ENCODE data around the gene WDR93.

The WDR93 gene

GRCh38 chr15:89754361-89755154, 63.9 kb downstream of the WDR93 start:
- TF ChIP-seq CTCF (conservative IDR thresholded peaks at IDR 0.05; ENCODE audit: low read depth), result no peak
- no peak for DNase-seq (ENCODE audit: low spot score)
- no peak overlapping the region for H3K27ac ChIP-seq
- POLR2A ChIA-PET (ENCODE audit: low non-redundant PET), result no interaction called here
- CTCF ChIA-PET, result interaction anchor here (0.9 to 1.2 kb wide), 2 partner anchors 123 to 134 kb away, joined by 3 to 4 read pairs; no protein-coding TSS in a partner anchor

- TF ChIP-seq CTCF (conservative IDR thresholded peaks at IDR 0.05; ENCODE audit: low read depth), result no peak
- DNase-seq (ENCODE audit: low spot score), result no peak
- ChIA-PET POLR2A (ENCODE audit: low non-redundant PET) (no interaction called here), CTCF (interaction anchor here (0.7 to 1.2 kb wide), 2 partner anchors 119 to 132 kb away, joined by 3 read pairs; no protein-coding TSS in a partner anchor)
- H3K27ac ChIP-seq, result no peak overlapping the region
These were observed 65.1 kb downstream of the WDR93 start for GRCh38 chr15:89755701-89756100.

GRCh38 chr15:89756897-89757296, 66.3 kb downstream of the WDR93 start:
- no peak for TF ChIP-seq CTCF (conservative IDR thresholded peaks at IDR 0.05; ENCODE audit: low read depth)
- ChIA-PET CTCF (no interaction called here), POLR2A (ENCODE audit: low non-redundant PET) (no interaction called here)
- no peak overlapping the region for H3K27ac ChIP-seq
- no peak for DNase-seq (ENCODE audit: low spot score)

GRCh38 chr15:89758283-89758682, 67.7 kb downstream of the WDR93 start:
- DNase-seq (ENCODE audit: low spot score), result no peak
- CTCF ChIA-PET, result interaction anchor here (2.1 kb wide), 1 partner anchor 130 kb away, joined by 16 read pairs; no protein-coding TSS in a partner anchor
- TF ChIP-seq CTCF (conservative IDR thresholded peaks at IDR 0.05; ENCODE audit: low read depth), result no peak
- no peak overlapping the region for H3K27ac ChIP-seq
- POLR2A ChIA-PET (ENCODE audit: low non-redundant PET), result no interaction called here

GRCh38 chr15:89758981-89759380, 68.4 kb downstream of the WDR93 start:
- no peak overlapping the region for H3K27ac ChIP-seq
- CTCF ChIA-PET, result interaction anchor here (2.1 kb wide), 1 partner anchor 129 kb away, joined by 16 read pairs; no protein-coding TSS in a partner anchor
- no peak for DNase-seq (ENCODE audit: low spot score)
- POLR2A ChIA-PET (ENCODE audit: low non-redundant PET), result no interaction called here
- TF ChIP-seq CTCF (conservative IDR thresholded peaks at IDR 0.05; ENCODE audit: low read depth), result no peak

- TF ChIP-seq CTCF (conservative IDR thresholded peaks at IDR 0.05; ENCODE audit: low read depth), result no peak
- H3K27ac ChIP-seq, result no peak overlapping the region
- ChIA-PET CTCF (interaction anchor here (0.6 to 5.0 kb wide), 13 partner anchors 8 to 259 kb away, joined by 3 to 86 read pairs (median 5); no protein-coding TSS in a partner anchor), POLR2A (ENCODE audit: low non-redundant PET) (no interaction called here)
- DNase-seq (ENCODE audit: low spot score), result no peak
These were observed 69.2 kb downstream of the WDR93 start for GRCh38 chr15:89759835-89760234.
